NCI-H1436 treated with DMSO at 0.1 percent for 48 hours (cell line): ENCODE measurements around the gene APP.

ENCODE experiments used
- DNase-seq: peaks from one replicate; lab custom pipeline; 2025; lab: John Stamatoyannopoulos, UW

APP gene

DNA sequence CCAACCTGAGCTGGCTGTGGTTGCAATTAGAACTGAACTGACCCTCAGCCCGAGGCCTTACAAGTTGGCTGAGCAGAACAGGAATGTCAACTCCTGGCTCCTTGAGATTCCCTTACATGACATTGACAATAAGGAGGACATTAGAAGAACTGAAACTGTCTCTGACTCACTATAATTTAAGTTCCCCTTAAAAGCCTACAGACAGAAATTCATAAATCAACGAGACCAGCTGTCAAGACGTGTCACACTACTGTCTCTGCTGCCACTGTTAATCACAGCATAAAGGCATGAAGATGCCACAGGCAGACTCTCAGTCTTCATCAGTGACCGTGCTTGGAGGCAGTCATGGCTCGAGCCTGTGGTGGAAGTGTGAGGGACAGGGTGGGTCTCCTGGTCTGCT lies 267.0 kb downstream of the APP start:
- DNase-seq: no peak

GRCh38 chr21:25901330-25901979 lies 269.1 kb downstream of the APP start:
- no peak for DNase-seq

DNA sequence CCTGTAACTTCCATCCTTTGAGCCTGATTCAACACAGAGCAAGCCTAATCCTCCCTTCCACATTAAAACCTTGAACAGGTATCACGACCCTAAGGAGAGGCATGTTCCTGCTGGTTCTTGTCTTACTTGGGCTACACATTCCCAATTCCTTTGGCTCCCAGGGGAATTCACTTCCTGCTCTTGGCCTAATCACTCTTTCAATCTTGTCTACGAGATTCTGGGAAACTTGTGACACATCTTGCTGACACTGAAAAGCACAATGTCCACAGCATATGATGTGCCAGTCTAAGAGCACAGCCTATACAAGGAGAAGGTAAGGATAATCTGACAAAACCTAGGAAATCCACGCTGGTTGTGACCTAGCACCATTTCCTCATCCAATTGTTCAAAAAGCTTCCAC lies 271.9 kb downstream of the APP start:
- no peak for DNase-seq

DNA sequence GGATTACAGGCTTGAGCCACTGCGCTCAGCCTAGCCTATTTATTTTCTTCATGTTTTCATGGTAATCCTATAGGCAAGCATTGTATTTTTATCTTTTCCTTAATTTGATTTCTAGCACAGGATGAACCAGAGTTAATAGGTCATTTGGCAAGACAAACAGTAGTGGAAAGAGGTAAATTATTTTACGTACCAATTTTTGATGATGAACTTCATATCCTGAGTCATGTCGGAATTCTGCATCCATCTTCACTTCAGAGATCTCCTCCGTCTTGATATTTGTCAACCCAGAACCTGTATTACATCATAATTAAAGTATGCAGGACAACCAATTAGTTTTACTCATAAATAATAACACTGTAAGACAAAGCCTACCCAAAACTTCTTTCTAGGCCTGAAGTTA lies 273.2 kb downstream of the APP start:
- DNase-seq: no peak

DNA sequence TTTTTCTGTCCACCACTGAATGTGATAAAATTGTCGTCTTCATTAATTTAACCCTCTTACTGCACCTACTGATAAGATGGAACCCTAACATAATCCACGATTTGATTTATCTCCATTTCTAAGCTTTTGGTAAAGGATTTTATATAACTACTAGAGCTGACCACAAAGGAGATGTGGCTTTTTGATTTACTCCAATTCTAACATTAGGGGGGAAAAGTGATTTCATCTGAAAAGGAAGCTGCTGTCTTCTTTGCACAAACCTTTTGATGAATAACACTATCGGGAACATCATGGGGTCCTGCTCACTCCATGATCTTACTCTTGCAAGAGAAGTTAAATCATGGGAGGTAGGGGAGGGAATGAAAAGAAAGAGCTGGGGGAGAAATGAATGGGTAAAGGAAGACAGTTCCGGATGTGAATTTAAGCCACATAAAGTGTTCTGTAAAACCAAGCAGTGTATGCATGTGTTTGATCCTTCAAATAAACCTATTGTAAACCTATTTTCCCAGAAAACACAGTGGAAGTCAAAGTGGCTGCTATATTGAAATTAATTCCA lies 274.0 kb downstream of the APP start:
- DNase-seq: no peak

DNA sequence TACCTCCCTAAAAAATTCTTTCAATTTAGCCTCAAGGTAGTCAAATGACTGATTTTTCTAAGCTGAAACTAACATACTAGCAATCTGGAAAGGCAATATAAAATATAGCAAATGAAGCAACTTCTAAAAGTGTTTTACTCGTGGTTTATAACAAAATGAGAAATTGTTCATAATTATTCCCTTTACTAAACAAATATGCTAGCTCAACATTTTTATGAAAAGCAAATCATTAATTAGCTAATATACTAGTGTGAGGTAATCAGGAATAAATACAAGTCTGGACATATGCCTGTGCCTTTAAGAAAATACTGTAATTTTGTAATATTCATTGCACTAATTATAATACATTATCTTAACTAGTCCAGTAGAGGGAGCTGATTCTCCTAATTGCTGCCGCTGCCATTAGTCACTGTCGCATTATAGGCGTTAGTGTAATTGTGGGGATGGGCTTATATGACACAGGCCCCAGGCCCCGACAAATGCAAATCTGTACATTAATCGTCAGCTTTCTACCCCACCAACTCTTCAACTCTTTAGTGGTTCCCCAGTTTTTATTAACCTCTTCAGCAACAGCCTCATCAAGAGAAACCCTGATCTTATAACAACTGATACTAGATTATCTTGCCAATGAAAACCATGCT lies 274.9 kb downstream of the APP start:
- peak; percentile 39 for DNase-seq

DNA sequence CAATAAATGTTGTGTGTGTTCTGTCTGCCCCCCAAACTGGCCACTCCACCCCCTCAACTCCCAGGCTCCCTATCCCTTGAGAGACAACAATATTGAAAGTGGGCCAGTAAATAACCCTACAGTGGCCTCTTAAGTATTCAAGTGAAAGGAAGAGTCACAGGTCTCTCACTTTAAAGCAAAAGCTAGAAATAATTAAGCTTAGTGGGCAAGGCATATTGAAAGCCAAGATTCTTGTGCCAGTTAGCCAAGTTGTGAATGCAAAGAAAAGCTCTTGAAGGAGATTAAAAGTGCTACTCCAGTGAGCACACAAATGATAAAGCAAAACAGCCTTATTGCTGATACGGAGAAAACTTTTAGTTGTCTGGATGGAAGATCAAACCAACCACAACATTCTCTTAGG lies 277.4 kb downstream of the APP start:
- DNase-seq: no peak

- DNase-seq: no peak
These were observed 279.0 kb downstream of the APP start for GRCh38 chr21:25891596-25891995.

GRCh38 chr21:25890001-25890400 lies 280.6 kb downstream of the APP start:
- DNase-seq: no peak

- no peak for DNase-seq
These were observed 281.9 kb downstream of the APP start for GRCh38 chr21:25888711-25889110.

- DNase-seq: no peak
These were observed 282.8 kb downstream of the APP start for GRCh38 chr21:25887646-25888306.

- DNase-seq: no peak
These were observed 283.4 kb downstream of the APP start for GRCh38 chr21:25887166-25887565.

- no peak for DNase-seq
These were observed 284.7 kb downstream of the APP start for GRCh38 chr21:25885880-25886279.

GRCh38 chr21:25885405-25885804 lies 285.2 kb downstream of the APP start:
- DNase-seq: no peak

DNA sequence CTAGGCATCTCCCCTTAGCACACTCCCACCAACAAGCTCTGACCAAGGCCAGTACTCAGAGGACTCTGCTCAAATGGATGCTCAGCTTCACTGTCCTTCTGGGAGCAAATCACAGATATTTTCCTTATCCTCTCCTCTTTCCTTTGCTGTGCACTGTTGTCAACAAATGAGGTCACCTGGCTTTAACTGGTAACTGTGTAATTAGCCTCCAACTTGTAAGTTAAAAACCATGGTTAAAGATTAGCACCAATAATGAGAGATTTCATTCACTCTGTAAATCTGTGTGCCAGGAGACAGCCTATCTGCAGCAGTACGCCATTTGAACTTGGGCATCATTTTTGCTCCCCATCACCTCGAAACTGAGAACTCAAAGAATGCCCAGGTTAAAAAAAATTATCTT lies 286.3 kb downstream of the APP start:
- DNase-seq: no peak

DNA sequence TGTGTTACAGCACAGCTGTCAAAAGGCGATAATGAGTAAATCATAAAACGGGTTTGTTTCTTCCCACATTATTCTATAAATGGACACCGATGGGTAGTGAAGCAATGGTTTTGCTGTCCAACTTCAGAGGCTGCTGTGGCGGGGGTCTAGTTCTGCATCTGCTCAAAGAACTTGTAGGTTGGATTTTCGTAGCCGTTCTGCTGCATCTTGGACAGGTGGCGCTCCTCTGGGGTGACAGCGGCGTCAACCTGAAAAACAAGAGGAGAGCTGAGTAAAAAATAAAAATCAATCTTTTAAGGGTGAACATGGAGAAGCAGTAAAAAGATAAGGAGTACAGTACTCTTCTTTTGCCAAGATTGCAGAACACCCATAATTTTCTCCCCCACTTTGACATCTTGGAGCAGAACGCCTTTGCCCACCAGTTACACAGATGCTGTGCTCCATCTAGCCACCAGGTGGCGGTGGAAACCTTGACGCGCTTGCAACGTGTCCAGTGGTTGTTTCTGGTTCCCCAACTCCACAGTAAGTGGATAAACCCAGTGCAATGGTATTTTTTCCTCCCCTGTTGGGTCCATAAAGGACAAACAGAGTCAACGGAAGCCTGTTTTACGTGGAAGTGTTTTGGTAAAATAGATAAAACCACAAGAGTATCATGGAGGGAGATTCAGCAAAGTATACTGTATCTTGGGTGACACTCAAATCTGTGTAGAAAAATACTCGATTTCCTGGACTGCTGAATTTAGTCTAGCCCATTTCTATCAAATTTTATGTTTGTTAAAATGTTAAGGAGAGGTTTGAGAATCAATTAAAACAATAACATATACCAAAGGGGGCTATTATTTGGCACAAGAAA lies 288.8 kb downstream of the APP start:
- no peak for DNase-seq

GRCh38 chr21:25879203-25879602 lies 291.4 kb downstream of the APP start:
- no peak for DNase-seq

DNA sequence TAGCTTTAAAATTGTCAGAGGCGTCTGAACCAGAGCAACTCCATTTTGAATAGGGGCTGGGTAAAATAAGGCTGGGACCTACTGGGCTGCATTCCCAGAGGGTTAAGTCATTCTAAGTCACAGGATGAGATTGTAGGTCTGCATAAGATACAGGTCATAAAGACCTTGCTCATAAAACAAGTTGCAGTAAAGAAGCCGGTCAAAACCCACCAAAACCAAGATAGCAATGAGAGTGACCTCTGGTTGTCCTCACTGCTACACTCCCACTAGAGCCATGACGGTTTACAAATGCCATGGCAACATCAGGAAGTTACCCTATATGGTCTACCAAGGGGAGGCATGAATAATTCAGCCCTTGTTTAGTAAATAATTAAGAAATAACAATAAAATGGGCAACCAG lies 292.2 kb downstream of the APP start:
- no peak for DNase-seq

DNA sequence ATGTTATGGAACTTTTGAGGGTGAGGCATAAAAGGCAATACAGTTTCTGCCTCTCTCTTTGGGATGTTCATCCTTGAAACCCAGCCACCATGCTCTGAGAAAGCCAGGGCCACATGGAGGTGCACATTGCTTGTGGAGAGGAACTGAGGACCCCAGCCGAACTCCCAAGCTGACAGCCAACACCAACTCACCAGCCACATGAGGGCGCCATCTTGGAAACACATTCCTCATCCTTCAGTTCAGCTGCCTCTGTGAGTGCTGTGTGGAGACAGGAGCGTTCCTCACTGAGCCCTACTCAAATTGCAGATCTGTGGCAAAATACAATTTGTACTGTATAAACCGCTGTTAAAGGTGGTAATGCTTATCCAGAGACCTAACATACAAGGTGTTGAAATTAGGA lies 298.3 kb downstream of the APP start:
- DNase-seq: no peak

- no peak for DNase-seq
These were observed 299.0 kb downstream of the APP start for GRCh38 chr21:25871566-25871965.

- DNase-seq: no peak
These were observed 300.5 kb downstream of the APP start for GRCh38 chr21:25870084-25870483.

- DNase-seq: no peak
These were observed 303.5 kb downstream of the APP start for GRCh38 chr21:25867061-25867460.
